MM.1S (cell line): ENCODE results near the gene ST6GALNAC1.

Experiments used
- DNase-seq: peaks from one replicate; pipeline ENCODE4 v3.0.0-alpha.2; 2015
- H2AFZ ChIP-seq: fragments of 300-600 bp; sonication (generic); 2 replicates; pipeline ENCODE4 v1.6.0; 2016; ENCODE audit warnings: antibody characterized with exemption, low read length
- H3F3A ChIP-seq: fragments of 300-600 bp; sonication (generic); 2 replicates; pipeline ENCODE4 v1.6.1; 2016; ENCODE audit warnings: mild to moderate bottlenecking, antibody characterized with exemption, low read length, moderate library complexity, mixed read lengths; ENCODE audit not compliant: insufficient read depth
- H3K27ac ChIP-seq: fragments of 300-600 bp; sonication (generic); 2 replicates; pipeline ENCODE4 v1.5.1; 2016; ENCODE audit warnings: mild to moderate bottlenecking, low read length
- H3K27me3 ChIP-seq: fragments of 300-600 bp; sonication (generic); replicated peaks from 2 replicates; pipeline ENCODE4 v1.6.0; 2016; ENCODE audit warnings: low read length; ENCODE audit not compliant: insufficient read depth
- H3K36me3 ChIP-seq: fragments of 300-600 bp; sonication (generic); replicated peaks from 2 replicates; pipeline ENCODE4 v1.6.1; 2016; ENCODE audit warnings: mild to moderate bottlenecking, low read length, mixed read lengths; ENCODE audit not compliant: insufficient read depth
- H3K4me1 ChIP-seq: fragments of 300-600 bp; sonication (generic); 2 replicates; pipeline ENCODE4 v1.6.1; 2016; ENCODE audit warnings: low read length, mixed read lengths
- H3K4me2 ChIP-seq: fragments of 300-600 bp; sonication (generic); 2 replicates; pipeline ENCODE4 v1.6.0; 2016; ENCODE audit warnings: low read depth, low read length
- H3K4me3 ChIP-seq: fragments of 300-600 bp; sonication (generic); 2 replicates; pipeline ENCODE4 v1.5.1; 2016; ENCODE audit warnings: low read length, mixed read lengths
- H3K79me2 ChIP-seq: fragments of 300-600 bp; sonication (generic); 2 replicates; pipeline ENCODE4 v1.6.1; 2016; ENCODE audit warnings: mixed run types, low read length, mixed read lengths
- H3K9ac ChIP-seq: fragments of 300-600 bp; sonication (generic); 2 replicates; pipeline ENCODE4 v1.6.1; 2016; ENCODE audit warnings: low read length, mixed read lengths
- H3K9me2 ChIP-seq: fragments of 300-600 bp; sonication (generic); replicated peaks from 2 replicates; pipeline ENCODE4 v1.6.1; 2016; ENCODE audit warnings: mild to moderate bottlenecking, low read length, mixed read lengths; ENCODE audit not compliant: insufficient read depth
- H3K9me3 ChIP-seq: fragments of 300-600 bp; sonication (generic); replicated peaks from 2 replicates; pipeline ENCODE4 v1.6.1; 2016; ENCODE audit warnings: mild to moderate bottlenecking, low read length, mixed read lengths; ENCODE audit not compliant: insufficient read depth
- H4K20me1 ChIP-seq: fragments of 300-600 bp; sonication (generic); 2 replicates; pipeline ENCODE4 v1.6.1; 2016; ENCODE audit warnings: mild to moderate bottlenecking, low read length, moderate library complexity, mixed read lengths; ENCODE audit not compliant: insufficient read depth
- EZH2 ChIP-seq: fragments of 300-600 bp; sonication (generic); optimal IDR thresholded peaks from 2 replicates; pipeline ENCODE3; 2017; ENCODE audit warnings: low read depth, mild to moderate bottlenecking, antibody characterized with exemption, low read length, mixed read lengths
- EZH2phosphoT487 ChIP-seq: fragments of 300-600 bp; sonication (generic); IDR thresholded peaks from 2 replicates; pipeline ENCODE4 v1.6.1; 2018; ENCODE audit warnings: antibody characterized with exemption, low read length
- TF ChIP-seq, protein P1 (sequence below): fragments of 300-600 bp; sonication (generic); IDR thresholded peaks from 2 replicates; pipeline ENCODE4 v1.5.1; 2016; ENCODE audit warnings: antibody characterized with exemption, low read length, mixed read lengths

Gene ST6GALNAC1

GRCh38 chr17:76685366-76685765 lies 41.8 kb upstream of the ST6GALNAC1 start:
- Histone ChIP-seq H3K9me3 (no peaks in the 10 kb centered on the region), H3K4me3 (no peak overlapping the region), H3K4me2 (no peak overlapping the region), H3K4me1 (no peaks in the 10 kb centered on the region), H3K9me2 (no peaks in the 10 kb centered on the region), H3K79me2 (no peaks in the 10 kb centered on the region), H3K36me3 (no peaks in the 10 kb centered on the region), H3K9ac (no peak overlapping the region), H3F3A (no peaks in the 10 kb centered on the region), H4K20me1 (no peaks in the 10 kb centered on the region), H3K27me3 (peaks cover 27% of the 10 kb centered on the region), H2AFZ (no peak overlapping the region), H3K27ac (no peak overlapping the region)
- TF ChIP-seq EZH2 (no peak), EZH2phosphoT487 (no peak)
- TF ChIP-seq, protein P1, sequence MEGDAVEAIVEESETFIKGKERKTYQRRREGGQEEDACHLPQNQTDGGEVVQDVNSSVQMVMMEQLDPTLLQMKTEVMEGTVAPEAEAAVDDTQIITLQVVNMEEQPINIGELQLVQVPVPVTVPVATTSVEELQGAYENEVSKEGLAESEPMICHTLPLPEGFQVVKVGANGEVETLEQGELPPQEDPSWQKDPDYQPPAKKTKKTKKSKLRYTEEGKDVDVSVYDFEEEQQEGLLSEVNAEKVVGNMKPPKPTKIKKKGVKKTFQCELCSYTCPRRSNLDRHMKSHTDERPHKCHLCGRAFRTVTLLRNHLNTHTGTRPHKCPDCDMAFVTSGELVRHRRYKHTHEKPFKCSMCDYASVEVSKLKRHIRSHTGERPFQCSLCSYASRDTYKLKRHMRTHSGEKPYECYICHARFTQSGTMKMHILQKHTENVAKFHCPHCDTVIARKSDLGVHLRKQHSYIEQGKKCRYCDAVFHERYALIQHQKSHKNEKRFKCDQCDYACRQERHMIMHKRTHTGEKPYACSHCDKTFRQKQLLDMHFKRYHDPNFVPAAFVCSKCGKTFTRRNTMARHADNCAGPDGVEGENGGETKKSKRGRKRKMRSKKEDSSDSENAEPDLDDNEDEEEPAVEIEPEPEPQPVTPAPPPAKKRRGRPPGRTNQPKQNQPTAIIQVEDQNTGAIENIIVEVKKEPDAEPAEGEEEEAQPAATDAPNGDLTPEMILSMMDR = no peak
- no peak for DNase-seq

GRCh38 chr17:76684756-76685155 lies 41.2 kb upstream of the ST6GALNAC1 start:
- no peak overlapping the region for H3K4me2 ChIP-seq

GRCh38 chr17:76683921-76684745 lies 40.6 kb upstream of the ST6GALNAC1 start:
- no peaks in the 10 kb centered on the region for H3K9me2 ChIP-seq
- H3K9ac ChIP-seq = no peak overlapping the region
- H3K4me1 ChIP-seq = no peaks in the 10 kb centered on the region
- TF ChIP-seq EZH2phosphoT487 = no peak
- TF ChIP-seq, protein P1 = no peak
- TF ChIP-seq EZH2 = no peak
- H4K20me1 ChIP-seq = no peaks in the 10 kb centered on the region
- no peaks in the 10 kb centered on the region for H3K9me3 ChIP-seq
- no peak for DNase-seq
- H3K36me3 ChIP-seq = no peaks in the 10 kb centered on the region
- H3F3A ChIP-seq = no peaks in the 10 kb centered on the region
- H3K27ac ChIP-seq = no peak overlapping the region
- peaks cover 27% of the 10 kb centered on the region for H3K27me3 ChIP-seq
- no peak overlapping the region for H3K4me2 ChIP-seq
- no peak overlapping the region for H3K4me3 ChIP-seq
- H2AFZ ChIP-seq = no peak overlapping the region
- no peaks in the 10 kb centered on the region for H3K79me2 ChIP-seq

More at GRCh38 chr17:76684756-76685155, 41.2 kb upstream of the ST6GALNAC1 start:
- no peak for TF ChIP-seq EZH2phosphoT487
- no peak for TF ChIP-seq EZH2
- TF ChIP-seq, protein P1 = no peak
- Histone ChIP-seq H3K36me3 (no peaks in the 10 kb centered on the region), H3K79me2 (no peaks in the 10 kb centered on the region), H3K9me2 (no peaks in the 10 kb centered on the region), H3K9ac (no peak overlapping the region), H2AFZ (no peak overlapping the region), H3K4me3 (no peak overlapping the region), H3F3A (no peaks in the 10 kb centered on the region), H3K27me3 (peaks cover 27% of the 10 kb centered on the region), H3K27ac (no peak overlapping the region), H3K4me1 (no peaks in the 10 kb centered on the region), H3K9me3 (no peaks in the 10 kb centered on the region), H4K20me1 (no peaks in the 10 kb centered on the region)
- no peak for DNase-seq
